ENCODE data around the gene TSPAN14. TPM values are rescaled to one million over a fixed set of nuclear protein-coding genes. Genes with fewer than 3 reads are reported as not detected.

Gene TSPAN14
- total and polyA plus RNA-seq, 2 of the 8 experiments (the other 6 are each of a cell fraction or from before 2014, with no cell fraction given), result 47.4 to 57.8 TPM

GRCh38 chr10:80485076-80485945 is 31.2 kb downstream of the TSPAN14 start:
- ChIA-PET CTCF (ENCODE audit: partially characterized antibody) (interaction anchor here (0.9 to 5.1 kb wide), 5 partner anchors 12 to 41 kb away, joined by 3 to 42 read pairs (median 3); no protein-coding TSS in a partner anchor), POLR2A (ENCODE audit: partially characterized antibody) (interaction anchor here (0.6 to 1.0 kb wide), 2 partner anchors 13 to 21 kb away, joined by 3 read pairs; no protein-coding TSS in a partner anchor)
- no peak overlapping the region for H3K56ac ChIP-seq (replicated peaks; ENCODE audit: insufficient read length, low read depth, low read length)
- H3K9me3 ChIP-seq (ENCODE audit: insufficient read depth in 2 of 2, low read depth in 1 of 2, low read length in 1 of 2), result no peaks in the 10 kb centered on the region
- no peak overlapping the region for H3K9ac ChIP-seq (replicated peaks in 1 of 4; ENCODE audit: extremely low read depth in 1 of 4, low read depth in 3 of 4, low read length in 3 of 4)
- H3K79me2 ChIP-seq (ENCODE audit: control insufficient read depth in 1 of 2, insufficient read depth in 2 of 2, low read length in 2 of 2), result peaks cover 4 to 77% of the 10 kb centered on the region in 2 experiments; a peak in 3 of 4 replicates
- H3K27ac ChIP-seq (ENCODE audit: low read depth, low read length), result no peak overlapping the region
- H2BK120ac ChIP-seq (replicated peaks; ENCODE audit: low read depth, low read length), result no peak overlapping the region
- H4K8ac ChIP-seq (ENCODE audit: extremely low read depth, insufficient read depth, low read length), result no peak overlapping the region
- no peak overlapping the region for H2BK20ac ChIP-seq (ENCODE audit: low read length)
- peaks cover 12 to 20% (median 17%) of the 10 kb centered on the region in 4 experiments for H3K4me1 ChIP-seq (replicated peaks in 1 of 4; ENCODE audit: control insufficient read depth in 3 of 4, insufficient read depth in 4 of 4, low read length in 3 of 4)
- DNase-seq (ENCODE audit: low read depth in 1 of 2, low spot score in 2 of 2) (no peak), FAIRE-seq (no peak)
- no peak overlapping the region for H4K5ac ChIP-seq (ENCODE audit: insufficient read length, low read depth, low read length)
- H3K27me3 ChIP-seq (replicated peaks in 1 of 4; ENCODE audit: control insufficient read depth in 3 of 4, extremely low read depth in 1 of 4, insufficient read depth in 3 of 4, low read length in 3 of 4), result no peaks in the 10 kb centered on the region
- no peak overlapping the region for H3K4ac ChIP-seq (replicated peaks; ENCODE audit: insufficient read length, low read depth, low read length)
- H3K23ac ChIP-seq (ENCODE audit: insufficient read length), result no peak overlapping the region
- H3K18ac ChIP-seq (ENCODE audit: extremely low read depth, low read length), result no peak overlapping the region
- H2BK15ac ChIP-seq (ENCODE audit: low read length), result no peak overlapping the region
- 91% methylated on average over 8 of the region's 10 CpGs; no CpG with 5 or more reads in 1 of the 2 experiments for WGBS, 2 experiments (ENCODE audit: extremely low coverage in 1 of 2, insufficient coverage in 1 of 2, insufficient read length in 1 of 2, insufficient replicate concordance in 2 of 2, low coverage in 1 of 2, low lambda C conversion rate in 2 of 2, missing lambda C conversion rate in 1 of 2)
- peak overlapping the region in 1 of 2 experiments; percentile 20; a peak in 1 of 4 replicates for H3K4me2 ChIP-seq (ENCODE audit: insufficient read depth in 1 of 2, low read depth in 2 of 2, low read length in 2 of 2)
- H4K20me1 ChIP-seq (replicated peaks in 1 of 2; ENCODE audit: control insufficient read depth in 1 of 2, insufficient read depth in 2 of 2, low read length in 2 of 2), result peaks cover 7 to 25% of the 10 kb centered on the region in 2 experiments
- no peak overlapping the region for H3K14ac ChIP-seq (ENCODE audit: insufficient read length)
- peaks cover 0 to 7% (median 2%) of the 10 kb centered on the region in 4 experiments; a peak in 2 of 8 replicates for H3K36me3 ChIP-seq (ENCODE audit: control insufficient read depth in 2 of 4, insufficient read depth in 4 of 4, low read length in 3 of 4)
- H2BK5ac ChIP-seq (ENCODE audit: low read depth, low read length), result no peak overlapping the region
- peaks cover 32% of the 10 kb centered on the region for H3K79me1 ChIP-seq (ENCODE audit: low read depth, low read length)
- no peak overlapping the region for H2BK12ac ChIP-seq (ENCODE audit: low read depth, low read length)
- no peak overlapping the region for H2AK5ac ChIP-seq (ENCODE audit: low read depth, low read length)
- H3K4me3 ChIP-seq (ENCODE audit: extremely low read depth in 1 of 4, insufficient read depth in 2 of 4, low read depth in 3 of 4, low read length in 4 of 4), result no peak overlapping the region
- H4K91ac ChIP-seq (replicated peaks; ENCODE audit: insufficient read length, low read length), result no peak overlapping the region
- H2AFZ ChIP-seq (ENCODE audit: low read length), result no peak overlapping the region
- no peaks in the 10 kb centered on the region for H3K23me2 ChIP-seq (ENCODE audit: low read depth, low read length)
- TF ChIP-seq SRF (IDR thresholded peaks at IDR 0.05; ENCODE audit: low read depth, low read length), result no peak
- TF ChIP-seq TAF1 (IDR thresholded peaks at IDR 0.05; ENCODE audit: low read depth, low read length), result no peak
- no peak for TF ChIP-seq RXRA (IDR thresholded peaks at IDR 0.05; ENCODE audit: insufficient read depth, low read depth, low read length)
- TF ChIP-seq TCF12 (IDR thresholded peaks at IDR 0.05; ENCODE audit: low read depth, low read length), result no peak
- TF ChIP-seq JUND (IDR thresholded peaks at IDR 0.05; ENCODE audit: low read length), result no peak
- no peak for TF ChIP-seq SIRT6 (IDR thresholded peaks at IDR 0.05; ENCODE audit: low read length)
- no peak for TF ChIP-seq POLR2A (IDR thresholded peaks at IDR 0.05; ENCODE audit: control extremely low read depth in 1 of 2, low read depth in 2 of 2, low read length in 2 of 2)
- no peak for TF ChIP-seq MAX (IDR thresholded peaks at IDR 0.05)
- no peak for TF ChIP-seq BACH1 (IDR thresholded peaks at IDR 0.05; ENCODE audit: low read length)
- TF ChIP-seq MAFK (IDR thresholded peaks at IDR 0.05; ENCODE audit: low read depth, low read length), result no peak
- TF ChIP-seq E2F6 (IDR thresholded peaks at IDR 0.05), result no peak
- TF ChIP-seq HDAC2 (IDR thresholded peaks at IDR 0.05; ENCODE audit: borderline replicate concordance in 1 of 2, low read depth in 2 of 2, low read length in 2 of 2), result no peak
